Endothelial cell of umbilical vein (primary cell): ENCODE results near the gene MAPT. TPM values are rescaled to one million over a fixed set of nuclear protein-coding genes. Genes with fewer than 3 reads are reported as not detected.
"Not testable (repeated sequence)": the region's sequence is repeated elsewhere in the genome, so short reads cannot be mapped to it uniquely, and the experiment has no call there.

Experiments used
- BruUV-seq: library from RNA; stranded (reverse); fragments of 400-500 nt; replicated peaks from 2 replicates; lab custom pipeline; 2021; lab: Mats Ljungman, UMichigan
- CTCF ChIA-PET: fragments of 300-600, 350-600 bp; sonication (Branson Sonifier 250); formaldehyde crosslinking; loops from one replicate; lab custom pipeline; 2021; ENCODE audit warnings: antibody characterized with exemption, inconsistent platforms; lab: Charles Lee
- POLR2A ChIA-PET: fragments of 300-600, 350-600 bp; sonication (Branson Sonifier 250); formaldehyde crosslinking; loops from one replicate; lab custom pipeline; 2021; ENCODE audit warnings: antibody characterized with exemption, inconsistent platforms; lab: Charles Lee
- DNase-seq: peaks from one replicate; pipeline ENCODE4 v3.0.0-alpha.2; 2011; ENCODE audit warnings: low read depth, low spot score
- FAIRE-seq: peaks from 2 replicates; lab custom pipeline; 2011; peaks lifted over from hg19 to GRCh38; lab: Jason Lieb, UNC
- H2AFZ ChIP-seq: 2 replicates; pipeline ENCODE4 v1.6.0; 2012; ENCODE audit warnings: low read depth, low read length, control low read depth, inconsistent platforms
- H3K27ac ChIP-seq: 2 replicates; pipeline ENCODE4 v1.5.1; 2011; ENCODE audit warnings: low read depth, mild to moderate bottlenecking, control low read depth, low read length, moderate library complexity; ENCODE audit not compliant: insufficient read depth
- H3K27me3 ChIP-seq, 2 experiments: 2 replicates each; pipeline versions ENCODE4 v1.6.0 to v1.6.1; 2011; ENCODE audit warnings: low read length in 2 of 2, mixed read lengths in 1 of 2; ENCODE audit not compliant: control insufficient read depth in 2 of 2, insufficient read depth in 2 of 2
- H3K36me3 ChIP-seq, 2 experiments: 2 replicates in 1 of 2; 3 replicates in 1 of 2; pipeline ENCODE4 v1.5.1; 2011; ENCODE audit warnings: low read length in 2 of 2, mild to moderate bottlenecking in 1 of 2, moderate library complexity in 1 of 2; ENCODE audit not compliant: control insufficient read depth in 2 of 2, insufficient read depth in 2 of 2; ENCODE audit errors: extremely low read depth in 1 of 2
- H3K4me1 ChIP-seq: 3 replicates; pipeline ENCODE4 v1.5.1; 2011; ENCODE audit warnings: mild to moderate bottlenecking, low read length; ENCODE audit not compliant: control insufficient read depth, insufficient read depth; ENCODE audit errors: extremely low read depth
- H3K4me2 ChIP-seq: 2 replicates; pipeline ENCODE4 v1.6.1; 2011; ENCODE audit warnings: low read length, control low read depth, mixed read lengths; ENCODE audit not compliant: insufficient read depth
- H3K4me3 ChIP-seq, 3 experiments: fragments of 200-600 bp in 1 of 3; sonication (generic), shearing (Covaris generic) in 1 of 3; replicated peaks in 1 of 3; 2 replicates each; pipeline ENCODE4 v1.5.1; 2011 to 2016; ENCODE audit warnings: control low read depth in 3 of 3, low read length in 3 of 3, mild to moderate bottlenecking in 2 of 3, inconsistent platforms in 1 of 3, low read depth in 1 of 3, moderate library complexity in 1 of 3; ENCODE audit not compliant: insufficient read depth in 1 of 3
- H3K79me2 ChIP-seq: 2 replicates; pipeline ENCODE4 v1.6.0; 2012; ENCODE audit warnings: low read length, inconsistent platforms; ENCODE audit not compliant: control insufficient read depth, insufficient read depth
- H3K9ac ChIP-seq: replicated peaks from 2 replicates; pipeline ENCODE3; 2011; ENCODE audit warnings: low read length, control low read depth; ENCODE audit not compliant: insufficient read depth; ENCODE audit errors: extremely low read depth
- H3K9me1 ChIP-seq: replicated peaks from 3 replicates; pipeline ENCODE4 v1.6.0; 2011; ENCODE audit warnings: mild to moderate bottlenecking, low read length; ENCODE audit not compliant: control insufficient read depth, insufficient read depth; ENCODE audit errors: extremely low read depth
- H3K9me3 ChIP-seq: replicated peaks from 2 replicates; pipeline ENCODE4 v1.5.1; 2012; ENCODE audit warnings: low read length, inconsistent platforms; ENCODE audit not compliant: control insufficient read depth, insufficient read depth
- H4K20me1 ChIP-seq: replicated peaks from 2 replicates; pipeline ENCODE3; 2011; ENCODE audit warnings: mild to moderate bottlenecking, low read length; ENCODE audit not compliant: control insufficient read depth, insufficient read depth; ENCODE audit errors: extremely low read depth
- CTCF ChIP-seq, 2 donors: IDR thresholded peaks; 1 replicate in 1 of 2; 2 replicates in 1 of 2; pipeline ENCODE4 v1.5.1; 2011; ENCODE audit warnings: low read length in 2 of 2, mild to moderate bottlenecking in 2 of 2, moderate library complexity in 2 of 2, control low read depth in 1 of 2, inconsistent platforms in 1 of 2, low read depth in 1 of 2; ENCODE audit not compliant: insufficient read depth in 1 of 2; ENCODE audit errors: extremely low read depth in 1 of 2
- GATA2 ChIP-seq: IDR thresholded peaks from 2 replicates; pipeline ENCODE4 v1.7.0; 2011; ENCODE audit warnings: low read depth, mild to moderate bottlenecking, moderate library complexity, mixed read lengths, low read length; ENCODE audit not compliant: insufficient read length, insufficient read depth
- JUN ChIP-seq: IDR thresholded peaks from 2 replicates; pipeline ENCODE4 v1.6.1; 2011; ENCODE audit warnings: borderline replicate concordance, low read depth; ENCODE audit not compliant: insufficient read length, insufficient read depth
- MAX ChIP-seq: IDR thresholded peaks from 2 replicates; pipeline ENCODE4 v1.6.1; 2011; ENCODE audit not compliant: insufficient read depth, insufficient read length
- MYC ChIP-seq: IDR thresholded peaks from one replicate; pipeline ENCODE4 v1.6.1; 2011; ENCODE audit warnings: mild to moderate bottlenecking, low read depth, low read length
- POLR2A ChIP-seq: IDR thresholded peaks from 2 replicates; pipeline ENCODE4 v1.6.1; 2012; ENCODE audit warnings: low read depth, mild to moderate bottlenecking, control low read depth, low read length
- POLR2AphosphoS5 ChIP-seq: IDR thresholded peaks from 2 replicates; pipeline ENCODE4 v1.6.1; 2012; ENCODE audit warnings: low read depth, mild to moderate bottlenecking, control low read depth, low read length, moderate library complexity; ENCODE audit not compliant: insufficient read depth
- dilution Hi-C: fragments of 300-500 bp; cut with MboI; formaldehyde crosslinking; loops from one replicate; pipeline ENCODE4 v1.15.0; 2019; ENCODE audit warnings: low sequenced_read_pairs; ENCODE audit not compliant: extremely low pct_ligation_motif_present
- intact Hi-C: fragments of 100-400 bp; cut with micrococcal nuclease; formaldehyde crosslinking; loops from one replicate; pipeline ENCODE4 v1.10.0; 2022
- polyA plus RNA-seq, 4 experiments: library from polyadenylated mRNA; depleted of rRNA in 3 of 4; stranded (reverse) in 3 of 4; unstranded in 1 of 4; fragments of >200 nt; gene quantifications; 2 replicates each; pipeline versions ENCODE4 v1.2.1 to v1.2.3, GENCODE V29; 2011 to 2012; ENCODE audit warnings: missing spikeins in 1 of 4
- total RNA-seq: library from RNA; stranded (reverse); gene quantifications from 2 replicates; pipeline ENCODE4 v1.2.3, GENCODE V29; 2021

MAPT gene
- total and polyA plus RNA-seq, 2 donors (not counting 3 experiments of a cell fraction or from before 2014, with no cell fraction given) = 0.04 to 0.51 TPM

GRCh38 chr17:46013502-46014165 lies 119.3 kb downstream of the MAPT start:
- Histone ChIP-seq H2AFZ (no peak overlapping the region), H3K9ac (no peak overlapping the region), H3K36me3 (no peaks in the 10 kb centered on the region), H3K4me1 (no peaks in the 10 kb centered on the region), H4K20me1 (no peaks in the 10 kb centered on the region), H3K9me1 (no peaks in the 10 kb centered on the region), H3K79me2 (no peaks in the 10 kb centered on the region), H3K27ac (no peak overlapping the region), H3K4me3 (no peak overlapping the region), H3K4me2 (no peak overlapping the region), H3K9me3 (no peaks in the 10 kb centered on the region), H3K27me3 (peaks cover 0 to 2% of the 10 kb centered on the region in 2 experiments)
- no TSS peak for BruUV-seq
- ChIA-PET POLR2A (no interaction called here), CTCF (interaction anchor here (1.5 kb wide), 1 partner anchor 199 kb away, joined by 4 read pairs; no protein-coding TSS in a partner anchor)
- intact Hi-C loops (no loop called here), dilution Hi-C loops (no loop called here)
- FAIRE-seq = no peak
- no peak for DNase-seq
- no peak for TF ChIP-seq MYC
- TF ChIP-seq MAX = no peak
- TF ChIP-seq CTCF (IDR thresholded peaks at IDR 0.05; ENCODE audit: extremely low read depth in 1 of 2, insufficient read depth in 1 of 2, low read depth in 1 of 2, low read length in 2 of 2) = no peak
- no peak for TF ChIP-seq JUN
- TF ChIP-seq POLR2AphosphoS5 = no peak
- TF ChIP-seq GATA2 = no peak
- TF ChIP-seq POLR2A = no peak

- H3K9me1 ChIP-seq, H3K27ac ChIP-seq, dilution Hi-C loops, H3K9me3 ChIP-seq, H3K36me3 ChIP-seq, DNase-seq, H3K79me2 ChIP-seq, H3K4me3 ChIP-seq, H3K9ac ChIP-seq, BruUV-seq, H4K20me1 ChIP-seq, H3K27me3 ChIP-seq, H3K4me2 ChIP-seq, H3K4me1 ChIP-seq, FAIRE-seq, H2AFZ ChIP-seq, intact Hi-C loops, POLR2A ChIA-PET: not testable (repeated sequence)
- CTCF ChIA-PET = interaction anchor here (0.6 to 3.9 kb wide), 3 partner anchors 11 to 193 kb away, joined by 3 to 13 read pairs (median 5); partner anchors contain the start of gene KANSL1
Observed at GRCh38 chr17:46019408-46019925, 125.1 kb downstream of the MAPT start.
